Small intestine (tissue), 7 donors: ENCODE results near the gene DDX54. TPM values are rescaled to one million over a fixed set of nuclear protein-coding genes. Genes with fewer than 3 reads are reported as not detected.

Experiments used
- DNase-seq, 2 donors: peaks; one replicate each; pipeline versions ENCODE4 v3.0.0 to v3.0.0-alpha.2; 2013
- FAIRE-seq: peaks from 2 replicates; lab custom pipeline; 2012; peaks lifted over from hg19 to GRCh38; lab: Jason Lieb, UNC
- H3K27ac ChIP-seq, 3 donors: one replicate each; pipeline ENCODE4 v1.5.1; 2013; ENCODE audit warnings: low read length in 2 of 3, mild to moderate bottlenecking in 2 of 3, control low read depth in 1 of 3, inconsistent platforms in 1 of 3, low read depth in 1 of 3, moderate library complexity in 1 of 3
- H3K27me3 ChIP-seq, 3 donors: one replicate each; pipeline ENCODE4 v1.6.1; 2013; ENCODE audit warnings: low read length in 3 of 3, inconsistent platforms in 1 of 3; ENCODE audit not compliant: control insufficient read depth in 3 of 3, insufficient read depth in 3 of 3
- H3K36me3 ChIP-seq, 3 donors: one replicate each; pipeline ENCODE4 v1.6.1; 2013; ENCODE audit warnings: low read length in 3 of 3, inconsistent platforms in 1 of 3, low read depth in 1 of 3, mild to moderate bottlenecking in 1 of 3, moderate library complexity in 1 of 3; ENCODE audit not compliant: control insufficient read depth in 3 of 3, insufficient read depth in 2 of 3
- H3K4me1 ChIP-seq, 3 donors: one replicate each; pipeline ENCODE4 v1.6.1; 2013; ENCODE audit warnings: low read length in 2 of 3, inconsistent platforms in 1 of 3, low read depth in 1 of 3, mild to moderate bottlenecking in 1 of 3, moderate library complexity in 1 of 3; ENCODE audit not compliant: control insufficient read depth in 3 of 3, insufficient read depth in 2 of 3
- H3K4me3 ChIP-seq, 3 donors: one replicate each; pipeline ENCODE4 v1.5.1; 2013; ENCODE audit warnings: low read length in 3 of 3, control low read depth in 1 of 3, inconsistent platforms in 1 of 3, low read depth in 1 of 3, mild to moderate bottlenecking in 1 of 3, moderate library complexity in 1 of 3
- H3K9me3 ChIP-seq, 2 donors: one replicate each; pipeline ENCODE4 v1.6.1; 2013; ENCODE audit warnings: low read depth in 1 of 2, low read length in 1 of 2; ENCODE audit not compliant: control insufficient read depth in 2 of 2, insufficient read depth in 1 of 2
- WGBS, 3 donors: extraction: QIAGEN DNeasy Blood & Tissue Kit; methylation state at CpG; one replicate each; pipeline ENCODE4 v1.1.7; 2013; 5-methylcytosine and 5-hydroxymethylcytosine counted together
- polyA plus RNA-seq, 4 donors: library from polyadenylated mRNA; stranded (reverse) in 3 of 4; unstranded in 1 of 4; fragments of 200-250 nt in 3 of 4; fragments of 120-200 nt in 1 of 4; gene quantifications; one replicate each; pipeline versions ENCODE4 v1.2.1 to v1.2.3, GENCODE V29; 2013
- donor health status: healthy with polysubstance abuse.
- donor health status: control.
- donor health status: control.
- donor health status: Bipolar disorder and iron deficiency.
- donor health status: healthy.

The DDX54 gene
- polyA plus RNA-seq, 4 donors: 34.9 to 75.6 (median 51.8) TPM

GRCh38 chr12:113221997-113222729 is 36.9 kb upstream of the DDX54 start:
- Histone ChIP-seq H3K4me1 (peaks cover 3 to 4% (median 3%) of the 10 kb centered on the region in 3 donors), H3K27ac (peak overlapping the region; percentile 92 to 98 (median 95)), H3K9me3 (no peaks in the 10 kb centered on the region), H3K36me3 (peaks cover 0 to 14% (median 3%) of the 10 kb centered on the region in 3 donors), H3K27me3 (no peaks in the 10 kb centered on the region), H3K4me3 (peak overlapping the region; percentile 83 to 97 (median 96))
- FAIRE-seq: no peak
- peak; percentile 41 to 56 for DNase-seq
- WGBS, 3 donors: 3 to 12% (median 8%) methylated on average over 12 of the region's 12 CpGs

DNA sequence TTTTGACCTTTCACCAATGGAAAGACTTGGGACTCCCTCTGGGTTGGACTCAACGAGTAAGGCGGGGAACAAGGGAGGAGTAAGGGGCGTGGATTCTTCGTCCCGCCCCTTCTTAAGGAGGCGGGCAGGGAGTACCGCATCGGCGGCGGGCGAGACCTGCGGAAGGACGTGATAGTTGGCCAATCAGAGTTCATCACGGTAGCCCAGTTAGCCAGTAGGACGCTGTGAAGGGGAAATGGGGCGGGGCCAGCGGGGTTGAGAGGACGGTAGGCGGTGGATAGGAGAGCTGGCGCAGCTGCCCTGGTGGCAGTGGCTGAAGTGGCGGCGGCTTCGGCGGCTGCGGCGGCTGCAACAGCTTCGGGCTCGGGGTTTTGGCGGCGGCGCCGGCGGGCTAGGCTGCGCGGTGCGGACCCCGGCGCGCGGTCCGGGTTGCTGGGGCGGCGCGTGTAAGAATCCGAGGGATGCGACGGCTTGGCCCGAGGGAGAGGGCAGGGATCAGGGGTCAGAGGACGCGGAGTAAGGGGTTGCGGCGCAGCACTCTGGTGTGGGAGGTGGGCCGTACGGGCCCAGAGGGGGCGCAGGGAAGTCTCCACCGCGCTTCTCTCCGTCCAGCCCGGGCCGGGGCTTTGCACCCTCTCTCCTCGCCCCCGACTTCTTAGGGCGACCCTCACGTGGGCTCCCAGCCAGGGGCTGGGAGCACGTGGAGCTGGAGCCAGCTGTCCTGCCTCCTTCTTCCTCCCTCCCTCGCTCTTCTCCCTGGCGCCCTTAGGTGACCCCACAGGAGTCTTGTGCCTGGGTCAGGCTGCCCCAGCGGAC is 36.1 kb upstream of the DDX54 start, which contains the start of gene TPCN1:
TSS of gene TPCN1 (plus strand) at position 284 of the 816 bp plus-strand sequence. CDS start 5,389 bp downstream, outside the sequence.
- Histone ChIP-seq H3K4me1 (peaks cover 3 to 4% (median 3%) of the 10 kb centered on the region in 3 donors), H3K4me3 (peak within 1 kb of the TSS; percentile 83 to 97 (median 96)), H3K27me3 (no peaks in the 10 kb centered on the region), H3K9me3 (no peaks in the 10 kb centered on the region), H3K27ac (peak within 1 kb of the TSS; percentile 92 to 98 (median 95)), H3K36me3 (peaks cover 0 to 7% (median 0%) of the 10 kb centered on the region in 3 donors)
- DNase-seq: peak; percentile 100
- WGBS, 3 donors: 0 to 1% (median 0%) methylated on average over 64 to 68 of the region's 68 CpGs
- FAIRE-seq: peak; percentile 96

- WGBS, 3 donors: 1% methylated on average over 23 of the region's 23 CpGs
- peaks cover 3 to 4% (median 3%) of the 10 kb centered on the region in 3 donors for H3K4me1 ChIP-seq
- peaks cover 0 to 6% (median 0%) of the 10 kb centered on the region in 3 donors for H3K36me3 ChIP-seq
- FAIRE-seq: no peak
- H3K9me3 ChIP-seq: no peaks in the 10 kb centered on the region
- DNase-seq: no peak
- peak overlapping the region; percentile 33 to 67 (median 43) for H3K4me3 ChIP-seq
- H3K27me3 ChIP-seq: no peaks in the 10 kb centered on the region
- peak overlapping the region in 2 of 3 donors; percentile 32 to 69 for H3K27ac ChIP-seq
These were observed 35.4 kb upstream of the DDX54 start for GRCh38 chr12:113220593-113221180.

- FAIRE-seq (no peak), DNase-seq (no peak)
- Histone ChIP-seq H3K4me1 (no peaks in the 10 kb centered on the region), H3K27ac (no peak overlapping the region), H3K4me3 (no peak overlapping the region), H3K27me3 (no peaks in the 10 kb centered on the region), H3K9me3 (no peaks in the 10 kb centered on the region), H3K36me3 (no peaks in the 10 kb centered on the region)
- WGBS, 3 donors: 81 to 86% (median 86%) methylated on average over 2 of the region's 2 CpGs
These were observed 30.7 kb upstream of the DDX54 start for GRCh38 chr12:113216027-113216426.

GRCh38 chr12:113214895-113215400 is 29.7 kb upstream of the DDX54 start:
- no peak for FAIRE-seq
- H3K9me3 ChIP-seq: no peaks in the 10 kb centered on the region
- peak overlapping the region in 1 of 3 donors; percentile 22 for H3K27ac ChIP-seq
- no peak overlapping the region for H3K4me3 ChIP-seq
- no peak for DNase-seq
- no peaks in the 10 kb centered on the region for H3K27me3 ChIP-seq
- no peaks in the 10 kb centered on the region for H3K4me1 ChIP-seq
- no peaks in the 10 kb centered on the region for H3K36me3 ChIP-seq
- WGBS, 3 donors: 46 to 61% (median 55%) methylated on average over 5 of the region's 5 CpGs

GRCh38 chr12:113211160-113211559 is 25.9 kb upstream of the DDX54 start:
- Histone ChIP-seq H3K36me3 (no peaks in the 10 kb centered on the region), H3K27me3 (no peaks in the 10 kb centered on the region), H3K4me3 (no peak overlapping the region), H3K9me3 (no peaks in the 10 kb centered on the region), H3K4me1 (peaks cover 0 to 4% (median 0%) of the 10 kb centered on the region in 3 donors), H3K27ac (no peak overlapping the region)
- no peak for DNase-seq
- FAIRE-seq: no peak
- 78 to 92% (median 87%) methylated on average over 6 of the region's 6 CpGs for WGBS, 3 donors

DNA sequence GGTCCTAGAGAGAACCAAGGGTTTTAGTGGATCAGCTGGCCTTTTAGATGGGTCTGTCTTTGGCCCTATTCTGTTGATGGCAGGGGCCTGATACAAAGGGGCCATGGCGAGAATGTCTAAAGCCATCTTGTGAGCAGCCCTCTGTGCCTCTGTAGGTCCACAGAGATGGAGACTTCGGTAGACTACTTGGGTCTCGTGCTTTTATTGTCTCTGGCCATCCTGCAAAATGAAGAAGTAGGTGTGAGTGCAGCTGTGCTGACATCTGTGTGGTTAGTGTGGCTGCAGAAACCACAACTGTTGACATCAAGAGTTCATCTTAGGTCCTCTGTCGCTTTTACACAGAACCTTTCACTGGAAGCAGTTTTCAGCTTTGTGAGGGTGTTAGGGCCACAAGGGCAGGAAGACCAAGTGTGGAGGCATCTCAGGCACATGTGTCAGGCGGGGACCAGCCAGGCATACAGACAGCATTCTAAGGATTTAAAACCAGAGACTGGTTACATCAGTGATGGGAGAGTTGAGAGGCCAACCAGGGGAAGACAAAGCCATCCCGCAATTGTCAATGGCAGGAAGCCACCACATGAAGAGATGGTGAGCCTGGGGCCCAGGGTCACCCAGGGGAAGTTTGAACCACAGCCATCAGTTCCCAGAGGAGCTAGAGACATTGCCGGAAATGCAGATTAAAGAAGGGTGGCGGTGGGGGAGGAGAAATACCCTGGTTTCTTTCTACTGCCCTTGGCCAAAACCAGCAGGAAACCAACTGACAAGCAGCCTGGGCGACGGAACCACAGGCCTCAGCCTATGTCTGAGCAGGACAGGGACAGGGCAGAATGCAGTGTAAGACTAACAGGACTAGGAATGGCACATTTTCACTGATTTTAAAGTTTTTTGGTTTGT is 23.0 kb upstream of the DDX54 start:
- WGBS, 3 donors: 61 to 81% (median 72%) methylated on average over 10 of the region's 10 CpGs
- FAIRE-seq (no peak), DNase-seq (peak in 1 of 2 donors; percentile 53)
- no peak overlapping the region for H3K4me3 ChIP-seq
- H3K36me3 ChIP-seq: no peaks in the 10 kb centered on the region
- H3K27me3 ChIP-seq: no peaks in the 10 kb centered on the region
- H3K4me1 ChIP-seq: peaks cover 0 to 4% (median 0%) of the 10 kb centered on the region in 3 donors
- no peaks in the 10 kb centered on the region for H3K9me3 ChIP-seq
- H3K27ac ChIP-seq: peak overlapping the region in 1 of 3 donors; percentile 82
